Pancreas (tissue), 10 donors: Measurements from ENCODE around the gene SLC5A3. TPM values are rescaled to one million over a fixed set of nuclear protein-coding genes. Genes with fewer than 3 reads are reported as not detected.

Experiments
- ATAC-seq, 4 donors: fragments of 200-7000 bp; cut with Tn5 transposase; one replicate each; pipeline versions ENCODE4 v1.8.0 to v1.9.1; 2020; ENCODE audit warnings: mild to moderate bottlenecking in 4 of 4, moderate library complexity in 4 of 4
- DNase-seq, 6 donors: peaks; one replicate each; pipeline ENCODE4 v3.0.0-alpha.2; 2020
- FAIRE-seq: peaks from 2 replicates; lab custom pipeline; 2012; peaks lifted over from hg19 to GRCh38; lab: Jason Lieb, UNC
- H3K27ac ChIP-seq, 4 donors: fragments of 200-600 bp; sonication (generic); 1 replicate in 3 of 4; 2 replicates in 1 of 4; pipeline versions ENCODE4 v1.5.0 to v1.8.0; 2020
- H3K27me3 ChIP-seq, 4 donors: fragments of 200-600 bp; one replicate each; pipeline ENCODE4 v1.8.0; 2021
- H3K36me3 ChIP-seq, 3 donors: fragments of 200-600 bp; sonication (generic) in 1 of 3; one replicate each; pipeline versions ENCODE4 v1.5.0 to v1.8.0; 2020 to 2021
- H3K4me1 ChIP-seq, 3 donors: fragments of 200-600 bp; one replicate each; pipeline ENCODE4 v1.8.0; 2021
- H3K4me3 ChIP-seq, 4 donors: fragments of 200-600 bp; sonication (generic) in 2 of 4; one replicate each; pipeline versions ENCODE4 v1.5.0 to v1.8.0; 2020 to 2021
- H3K9me3 ChIP-seq, 4 donors: fragments of 200-600 bp; one replicate each; pipeline ENCODE4 v1.8.0; 2021
- CTCF ChIP-seq, 4 donors: fragments of 200-600 bp; sonication (generic) in 3 of 4; IDR thresholded peaks; one replicate each; pipeline versions ENCODE4 v1.5.0 to v1.8.0; 2021; ENCODE audit warnings: antibody characterized with exemption in 4 of 4
- WGBS, 2 donors: extraction: QIAGEN DNeasy Blood & Tissue Kit; methylation state at CpG; one replicate each; pipeline ENCODE4 v1.1.7; 2013; 5-methylcytosine and 5-hydroxymethylcytosine counted together
- intact Hi-C, 3 donors: fragments of 100-400 bp; cut with DNase I; formaldehyde crosslinking; loops; one replicate each; pipeline versions ENCODE4 v1.11.1 to v1.14.2; 2022
- polyA plus RNA-seq, 2 donors: library from polyadenylated mRNA; stranded (reverse); fragments of 200-250 nt; gene quantifications; one replicate each; pipeline ENCODE4 v1.2.3, GENCODE V29; 2013
- total RNA-seq, 6 donors: library from RNA; stranded (reverse); fragmentation: NEBNext Ultra II Directional in 4 of 6; extraction: Animal tissue kit (Norgen Biotek cat#: 25700) in 4 of 6; gene quantifications; one replicate each; pipeline versions ENCODE4 v1.2.1 to v1.2.4, GENCODE V29; 2021 to 2023
- donor health status: healthy with polysubstance abuse.
- donor health status: DM: no; HTN: no; CAD: no; lungs with moderate emphysema.
- donor health status: DM: no; HTN: no; CAD: no.
- donor health status: control.
- donor health status: control.
- donor health status: Bipolar disorder and iron deficiency.
- donor health status: DM: yes; HTN: yes; CAD: no.
- donor health status: DM: no; HTN: no; CAD: no.
- donor health status: DM: no; HTN: no; CAD: no.
- donor health status: DM: yes; HTN: yes; CAD: no.

SLC5A3 gene
- total and polyA plus RNA-seq, 8 donors, result 0.49 to 5.9 (median 2.6) TPM

DNA sequence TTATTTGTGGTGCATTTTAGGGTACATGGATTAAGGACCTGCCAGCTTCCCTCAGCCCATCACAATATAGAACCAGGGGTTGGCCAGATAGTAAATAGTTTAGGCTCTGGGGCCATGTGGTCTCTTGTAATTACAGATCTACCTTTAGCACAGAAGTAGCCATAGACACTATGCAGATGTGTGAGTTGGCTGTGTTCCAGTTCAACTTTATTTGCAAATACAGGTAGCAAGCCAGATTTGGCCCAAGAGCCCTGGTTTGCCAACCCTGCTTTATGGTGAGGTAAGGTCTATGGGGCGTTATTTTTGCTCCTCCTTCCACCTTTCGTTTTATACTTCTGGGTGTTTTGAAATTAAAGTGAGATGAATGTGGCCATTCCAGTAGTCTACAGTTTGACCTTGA, 48.7 kb downstream of the SLC5A3 start:
- H3K4me1 ChIP-seq, result peaks cover 0 to 14% (median 7%) of the 10 kb centered on the region in 3 donors
- H3K27ac ChIP-seq, result no peak overlapping the region
- peak in 3 of 4 donors; percentile 60 to 85 (median 73) for ATAC-seq
- H3K36me3 ChIP-seq, result peaks cover 0 to 6% (median 0%) of the 10 kb centered on the region in 3 donors
- no peak overlapping the region for H3K4me3 ChIP-seq
- intact Hi-C loops, result no loop called here
- DNase-seq, result peak in 2 of 6 donors; percentile 23 to 34
- H3K9me3 ChIP-seq, result no peaks in the 10 kb centered on the region
- 21 to 32% methylated on average over 2 of the region's 2 CpGs for WGBS, 2 donors
- H3K27me3 ChIP-seq, result no peaks in the 10 kb centered on the region
- FAIRE-seq, result no peak
- TF ChIP-seq CTCF (IDR thresholded peaks at IDR 0.05), result no peak

Other genes starting within 250 kb of the SLC5A3 start
- gene ATP5PO, start 157.8 kb upstream of the SLC5A3 start, total RNA-seq, result 10 to 100 TPM; 52.0 to 82.4 (median 72.7) TPM
- gene ATP5PO, start 157.8 kb upstream of the SLC5A3 start, polyA plus RNA-seq, result 100 to 1,000 TPM; 113 to 124 TPM
- 10 to 100 TPM in 5 of 6 donors, 1 to 10 TPM in 1; 9.9 to 14.5 (median 12.3) TPM for gene MRPS6, start within 50 bp of the SLC5A3 start, total RNA-seq
- gene MRPS6, start within 50 bp of the SLC5A3 start, polyA plus RNA-seq, result 10 to 100 TPM; 16.9 to 18.5 TPM